Measurements from ENCODE around the gene FAM3B. TPM values are rescaled to one million over a fixed set of nuclear protein-coding genes. Genes with fewer than 3 reads are reported as not detected.
"Not testable (repeated sequence)": the region's sequence is repeated elsewhere in the genome, so short reads cannot be mapped to it uniquely, and the experiment has no call there.

FAM3B gene
- total RNA-seq, 2 experiments from 2014 or later = not detected

- POLR2A ChIA-PET = no interaction called here
- peaks cover 6% of the 10 kb centered on the region for H3K9me3 Mint-ChIP-seq
- ATAC-seq (ENCODE audit: low read depth) (no peak), DNase-seq (no peak)
- no peak overlapping the region for H3K4me3 Mint-ChIP-seq
- H3K27me3 Mint-ChIP-seq = peaks cover 18% of the 10 kb centered on the region
- no peak overlapping the region for H3K27ac Mint-ChIP-seq
- no peaks in the 10 kb centered on the region for H3K4me1 Mint-ChIP-seq
- no peaks in the 10 kb centered on the region for H3K36me3 Mint-ChIP-seq
Measured at GRCh38 chr21:41302976-41303375, 13.6 kb upstream of the FAM3B start.

- H3K27me3 Mint-ChIP-seq = peaks cover 28% of the 10 kb centered on the region
- no peaks in the 10 kb centered on the region for H3K36me3 Mint-ChIP-seq
- H3K4me3 Mint-ChIP-seq = no peak overlapping the region
- no peak for DNase-seq
- H3K9me3 Mint-ChIP-seq = peaks cover 4% of the 10 kb centered on the region
- H3K4me1 Mint-ChIP-seq = peaks cover 2% of the 10 kb centered on the region
- POLR2A ChIA-PET = no interaction called here
- no peak overlapping the region for H3K27ac Mint-ChIP-seq
- no peak for ATAC-seq (ENCODE audit: low read depth)
Measured at GRCh38 chr21:41304068-41304720, 12.4 kb upstream of the FAM3B start.

DNA sequence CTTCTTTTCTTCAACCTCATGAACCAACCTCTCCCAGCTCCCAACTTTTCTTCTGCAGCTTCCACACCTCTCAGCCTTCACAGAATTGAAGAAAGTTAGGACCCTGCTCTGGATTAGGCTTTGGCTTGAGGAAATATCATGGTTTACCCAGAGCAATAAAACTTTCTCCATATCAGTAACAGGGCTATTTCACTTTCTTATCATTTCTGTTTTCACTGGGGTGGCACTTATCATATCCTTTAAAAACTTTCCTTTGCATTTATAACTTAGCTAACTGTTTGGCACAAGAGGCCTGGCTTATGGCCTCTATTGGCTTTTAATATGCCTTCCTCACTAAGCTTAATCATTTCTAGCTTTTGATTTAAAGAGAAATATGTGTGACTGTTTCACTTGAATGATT lies 9.4 kb upstream of the FAM3B start:
- no peak for ATAC-seq (ENCODE audit: low read depth)
- DNase-seq = no peak
- Mint-ChIP-seq H3K9me3 (peaks cover 4% of the 10 kb centered on the region), H3K4me1 (peaks cover 2% of the 10 kb centered on the region), H3K27me3 (peaks cover 32% of the 10 kb centered on the region), H3K4me3 (no peak overlapping the region), H3K27ac (no peak overlapping the region), H3K36me3 (no peaks in the 10 kb centered on the region)
- POLR2A ChIA-PET = no interaction called here

GRCh38 chr21:41313285-41314164 lies 3.1 kb upstream of the FAM3B start:
- H3K36me3 Mint-ChIP-seq; DNase-seq; ATAC-seq (ENCODE audit: low read depth); H3K27ac Mint-ChIP-seq; POLR2A ChIA-PET; H3K4me3 Mint-ChIP-seq; H3K9me3 Mint-ChIP-seq; H3K4me1 Mint-ChIP-seq: not testable (repeated sequence)
- H3K27me3 Mint-ChIP-seq = peaks cover 52% of the 10 kb centered on the region

GRCh38 chr21:41315726-41316125 lies 875 bp upstream of the FAM3B start:
- Mint-ChIP-seq H3K4me3 (no peak overlapping the region), H3K36me3 (no peaks in the 10 kb centered on the region), H3K9me3 (no peaks in the 10 kb centered on the region), H3K4me1 (peaks cover under 1% of the 10 kb centered on the region), H3K27me3 (peaks cover 57% of the 10 kb centered on the region), H3K27ac (no peak overlapping the region)
- DNase-seq (no peak), ATAC-seq (ENCODE audit: low read depth) (no peak)
- POLR2A ChIA-PET = no interaction called here

- no peaks in the 10 kb centered on the region for H3K9me3 Mint-ChIP-seq
- no peaks in the 10 kb centered on the region for H3K36me3 Mint-ChIP-seq
- DNase-seq (no peak), ATAC-seq (ENCODE audit: low read depth) (no peak)
- peaks cover 12% of the 10 kb centered on the region for H3K4me1 Mint-ChIP-seq
- peaks cover 58% of the 10 kb centered on the region for H3K27me3 Mint-ChIP-seq
- POLR2A ChIA-PET = no interaction called here
- H3K4me3 Mint-ChIP-seq = no peak overlapping the region
- no peak overlapping the region for H3K27ac Mint-ChIP-seq
Measured at GRCh38 chr21:41317063-41317392, 427 bp downstream of the FAM3B start.

DNA sequence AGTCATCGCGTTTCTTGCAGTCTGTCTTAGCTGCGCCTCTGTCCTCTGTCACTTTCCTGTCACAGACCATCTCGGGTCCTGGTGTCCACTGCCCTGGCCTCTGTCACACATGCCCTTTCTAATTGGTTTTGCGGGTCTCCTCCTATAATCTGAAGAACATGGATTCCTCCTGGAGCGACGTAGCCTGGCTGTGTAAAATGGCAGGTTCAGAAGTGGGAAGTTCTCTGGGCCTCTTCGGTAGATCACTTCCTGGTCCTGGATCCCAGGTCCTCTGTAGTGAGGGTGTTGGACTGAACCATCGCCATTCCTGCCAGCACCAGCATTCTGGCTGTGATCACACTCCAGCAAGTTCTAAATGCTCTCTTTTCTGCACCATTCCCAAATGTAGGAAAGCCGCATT lies 857 bp downstream of the FAM3B start:
- no peak for ATAC-seq (ENCODE audit: low read depth)
- H3K27me3 Mint-ChIP-seq = peaks cover 59% of the 10 kb centered on the region

GRCh38 chr21:41318218-41318617 lies 1.6 kb downstream of the FAM3B start:
- POLR2A ChIA-PET = no interaction called here
- Mint-ChIP-seq H3K4me3 (no peak overlapping the region), H3K9me3 (no peaks in the 10 kb centered on the region), H3K27me3 (peaks cover 56% of the 10 kb centered on the region), H3K36me3 (no peaks in the 10 kb centered on the region), H3K27ac (no peak overlapping the region), H3K4me1 (peaks cover 12% of the 10 kb centered on the region)
- ATAC-seq (ENCODE audit: low read depth) = no peak
- no peak for DNase-seq

More for the DNA sequence above, 857 bp downstream of the FAM3B start:
- Mint-ChIP-seq H3K4me1 (peaks cover 12% of the 10 kb centered on the region), H3K4me3 (no peak overlapping the region), H3K36me3 (no peaks in the 10 kb centered on the region), H3K27ac (no peak overlapping the region), H3K9me3 (no peaks in the 10 kb centered on the region)
- POLR2A ChIA-PET = no interaction called here
- DNase-seq = no peak

- Mint-ChIP-seq H3K4me3 (no peak overlapping the region), H3K27me3 (peaks cover 56% of the 10 kb centered on the region), H3K27ac (no peak overlapping the region), H3K36me3 (no peaks in the 10 kb centered on the region), H3K9me3 (no peaks in the 10 kb centered on the region), H3K4me1 (peaks cover 12% of the 10 kb centered on the region)
- POLR2A ChIA-PET = interaction anchor here (0.7 kb wide), 1 partner anchor 15 kb away, joined by 3 read pairs; no protein-coding TSS in a partner anchor
- DNase-seq (no peak), ATAC-seq (ENCODE audit: low read depth) (no peak)
Measured at GRCh38 chr21:41319273-41319672, 2.7 kb downstream of the FAM3B start.

DNA sequence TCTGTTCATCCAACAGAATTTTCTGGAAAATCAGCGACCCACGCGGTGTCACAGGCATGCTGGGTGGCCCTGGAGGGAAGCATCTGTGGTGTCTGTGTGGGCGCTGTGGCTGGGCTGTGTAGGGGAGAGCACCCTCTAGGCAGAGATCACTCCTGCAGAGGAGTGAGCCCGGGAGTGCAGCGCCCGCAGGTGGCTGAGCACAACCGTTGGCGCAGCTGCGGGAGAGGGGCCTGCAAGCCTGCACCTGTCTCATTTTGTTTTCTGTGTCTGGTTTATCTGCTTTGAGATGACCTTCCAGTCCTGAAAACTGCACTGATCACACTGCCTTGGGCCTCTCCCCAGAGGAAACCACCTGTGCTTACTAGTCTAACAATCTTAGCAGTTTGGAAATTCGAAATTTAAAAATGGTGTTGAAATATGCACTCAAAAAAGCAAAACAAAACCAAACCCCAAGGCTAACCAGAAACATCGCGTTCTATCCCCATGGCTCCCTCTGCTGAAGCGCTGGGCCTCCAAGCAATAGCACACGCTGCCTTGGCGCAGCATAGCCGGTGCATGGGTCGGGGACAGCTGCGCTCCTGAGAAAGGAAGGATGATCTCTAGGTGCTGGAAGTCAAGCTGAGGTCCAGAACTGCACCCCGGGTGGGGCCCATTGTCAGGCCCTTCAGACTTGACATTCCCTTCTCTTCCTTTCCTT lies 4.8 kb downstream of the FAM3B start:
- DNase-seq (peak; percentile 48), ATAC-seq (ENCODE audit: low read depth) (peak; percentile 71)
- Mint-ChIP-seq H3K4me1 (peaks cover 12% of the 10 kb centered on the region), H3K27ac (no peak overlapping the region), H3K4me3 (no peak overlapping the region), H3K27me3 (peaks cover 44% of the 10 kb centered on the region), H3K9me3 (no peaks in the 10 kb centered on the region), H3K36me3 (no peaks in the 10 kb centered on the region)
- POLR2A ChIA-PET = interaction anchor here (0.7 kb wide), 1 partner anchor 71 kb away, joined by 3 read pairs; no protein-coding TSS in a partner anchor

DNA sequence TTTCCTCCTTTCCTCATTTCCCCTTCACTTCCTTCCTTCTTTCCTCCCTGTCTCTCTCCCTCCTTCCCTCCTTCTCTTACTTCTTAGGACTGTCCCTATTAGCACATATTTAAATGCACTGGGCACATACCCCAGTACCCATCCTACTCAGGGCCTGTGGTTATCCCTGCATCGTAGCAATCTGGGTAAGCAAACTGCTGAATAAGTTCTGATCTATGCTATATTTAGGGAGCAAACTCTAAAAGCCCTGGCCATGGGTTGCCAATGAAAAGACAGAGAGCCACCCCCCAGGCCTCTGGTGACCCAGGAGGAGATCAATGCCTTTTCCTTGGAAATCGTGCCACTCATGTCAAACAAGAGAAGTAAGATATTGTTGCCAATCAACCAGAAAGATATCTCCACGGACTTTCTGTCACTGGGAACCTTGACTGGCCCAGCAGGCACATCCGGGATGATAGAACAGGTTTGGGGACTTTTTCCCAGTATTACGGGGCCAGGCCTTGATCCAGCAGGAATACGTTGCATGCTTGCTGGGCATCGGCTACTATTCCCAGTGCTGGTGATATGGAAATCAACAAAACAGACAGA lies 5.4 kb downstream of the FAM3B start:
- Mint-ChIP-seq H3K27me3 (peaks cover 44% of the 10 kb centered on the region), H3K9me3 (no peaks in the 10 kb centered on the region), H3K4me1 (peaks cover 12% of the 10 kb centered on the region), H3K27ac (no peak overlapping the region), H3K36me3 (no peaks in the 10 kb centered on the region), H3K4me3 (no peak overlapping the region)
- ATAC-seq (ENCODE audit: low read depth) (no peak), DNase-seq (no peak)
- POLR2A ChIA-PET = interaction anchor here (0.7 kb wide), 1 partner anchor 72 kb away, joined by 3 read pairs; no protein-coding TSS in a partner anchor

DNA sequence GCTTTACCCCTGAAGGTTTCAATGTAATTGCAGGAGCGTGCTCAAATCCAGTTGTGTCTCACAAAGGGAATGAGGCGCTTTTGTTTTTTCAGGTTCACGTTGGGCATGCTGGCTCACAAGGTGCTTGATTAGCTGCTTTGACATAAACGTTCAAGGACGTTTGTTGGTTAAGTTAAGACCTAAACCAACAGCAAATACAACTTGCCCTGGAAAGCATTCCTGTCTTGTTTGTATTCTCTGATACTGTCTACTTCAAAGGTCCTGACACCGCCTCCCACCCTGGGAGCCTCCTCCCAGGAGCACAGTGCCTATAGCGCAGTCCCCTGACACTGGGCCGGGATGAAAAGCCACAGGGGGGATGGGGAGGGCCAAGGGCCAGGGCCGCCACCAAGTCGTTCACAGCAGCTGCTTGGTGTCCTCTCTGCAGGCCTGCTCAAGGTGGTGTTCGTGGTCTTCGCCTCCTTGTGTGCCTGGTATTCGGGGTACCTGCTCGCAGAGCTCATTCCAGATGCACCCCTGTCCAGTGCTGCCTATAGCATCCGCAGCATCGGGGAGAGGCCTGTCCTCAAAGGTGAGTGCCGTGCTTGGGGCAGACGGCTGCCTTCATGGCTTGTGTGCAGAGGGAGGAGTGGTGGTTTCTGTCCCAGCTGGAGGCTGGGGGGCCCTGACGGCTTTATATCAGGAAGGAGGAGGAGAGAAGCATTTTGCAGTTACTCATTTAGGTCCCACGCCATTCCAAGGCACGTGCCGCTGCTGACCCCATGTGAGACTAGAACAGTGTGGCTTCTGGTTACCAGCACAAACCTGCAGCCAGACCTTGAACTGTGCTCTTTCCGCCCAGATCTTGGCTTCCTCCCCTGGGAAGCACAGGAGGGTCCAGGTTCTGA lies 6.1 kb downstream of the FAM3B start:
- Mint-ChIP-seq H3K27me3 (peaks cover 37% of the 10 kb centered on the region), H3K9me3 (no peaks in the 10 kb centered on the region), H3K36me3 (no peaks in the 10 kb centered on the region), H3K4me1 (peaks cover 12% of the 10 kb centered on the region), H3K27ac (no peak overlapping the region), H3K4me3 (no peak overlapping the region)
- no peak for DNase-seq
- no peak for ATAC-seq (ENCODE audit: low read depth)
- POLR2A ChIA-PET = no interaction called here

Measured in activated naive CD8-positive, alpha-beta T cell treated with anti-CD3 and anti-CD28 coated beads, Interleukin-2, amount 10 ng/mL, durations not matched to agents 7 days and 5 days (primary cell).